GM12891 (cell line): ENCODE data around the gene EFNB1.

Experiments
- PAX5 ChIP-seq: IDR thresholded peaks from 2 replicates; pipeline ENCODE4 v1.6.1; 2011; ENCODE audit warnings: low read length, moderate library complexity, mild to moderate bottlenecking; ENCODE audit not compliant: insufficient read depth, severe bottlenecking
- POLR2A ChIP-seq: IDR thresholded peaks from 2 replicates; pipeline ENCODE4 v1.6.1; 2011; ENCODE audit warnings: low read depth, low read length, control low read depth
- POLR2AphosphoS5 ChIP-seq: IDR thresholded peaks from 2 replicates; pipeline ENCODE4 v1.6.1; 2011; ENCODE audit warnings: low read depth, low read length, control low read depth
- POU2F2 ChIP-seq: IDR thresholded peaks from 2 replicates; pipeline ENCODE4 v1.6.1; 2011; ENCODE audit warnings: low read depth, mild to moderate bottlenecking, control low read depth, low read length, moderate library complexity
- TAF1 ChIP-seq: IDR thresholded peaks from 2 replicates; pipeline ENCODE4 v1.6.1; 2011; ENCODE audit warnings: low read depth, low read length, control low read depth

- TF ChIP-seq PAX5 (no peak), POLR2A (no peak), TAF1 (no peak), POLR2AphosphoS5 (no peak), POU2F2 (no peak)
Observed at GRCh38 chrX:68794461-68794860, 34.4 kb upstream of the EFNB1 start.
